ENCODE data around the gene NR2C2.

NR2C2 gene

DNA sequence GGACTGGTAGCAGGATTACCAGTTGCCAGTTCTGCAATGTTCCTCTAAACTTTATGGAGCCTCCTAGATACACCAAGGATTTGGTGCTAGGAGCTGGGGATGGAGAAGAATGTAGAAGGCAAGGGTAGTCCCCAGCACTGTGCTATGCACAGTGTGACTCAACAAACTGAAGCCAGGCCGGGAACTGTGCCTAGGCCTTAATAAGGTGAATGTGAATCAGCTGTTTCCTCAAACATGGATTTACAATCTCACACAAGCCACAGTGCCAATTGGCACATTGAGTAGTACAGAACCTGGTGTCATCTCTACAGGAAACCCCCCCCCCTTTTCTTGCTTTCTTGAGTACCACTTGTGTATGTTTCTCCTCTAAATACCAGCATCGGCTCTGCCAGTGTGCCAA lies 85.3 kb downstream of the NR2C2 start:
- DNase-seq = no peak

DNA sequence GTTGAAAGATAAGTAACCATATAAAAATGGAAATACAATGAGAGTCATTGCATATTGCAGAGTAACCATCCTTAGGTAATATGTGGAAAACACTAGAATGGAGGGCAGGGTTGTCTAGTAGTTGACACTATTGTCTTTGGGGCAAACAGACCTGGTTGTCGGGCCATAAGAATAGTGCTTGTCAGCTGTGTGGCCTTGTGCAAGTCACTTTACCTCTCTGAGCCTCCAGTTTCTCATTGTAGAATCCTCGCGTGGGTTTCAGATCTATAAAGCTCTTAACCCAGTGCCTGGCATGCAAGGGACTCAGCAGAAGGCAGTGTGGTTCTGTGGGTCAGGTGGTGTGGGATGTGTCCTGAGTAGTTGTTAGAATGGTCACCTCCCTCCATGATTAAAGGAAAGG lies 85.7 kb downstream of the NR2C2 start:
- no peak for DNase-seq

DNA sequence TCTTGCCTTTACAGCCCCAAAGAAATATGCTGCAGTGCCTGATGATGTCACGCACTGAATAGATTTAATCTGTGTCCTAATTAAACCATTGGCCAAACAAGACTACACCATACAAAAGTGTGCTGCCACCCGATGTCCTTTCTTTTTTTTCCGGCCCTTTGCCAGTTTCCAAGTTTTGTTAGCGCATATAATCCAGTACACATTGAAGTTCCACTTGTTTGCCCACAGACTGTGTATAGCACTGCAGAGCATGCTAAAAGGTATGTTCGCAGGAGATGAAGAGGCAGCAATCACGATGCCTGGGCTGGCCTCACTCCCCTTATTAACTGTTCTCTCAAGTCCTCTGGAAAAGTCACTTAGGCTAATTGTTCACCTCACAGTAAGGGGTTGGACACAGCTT lies 90.9 kb downstream of the NR2C2 start:
- no peak for DNase-seq

DNA sequence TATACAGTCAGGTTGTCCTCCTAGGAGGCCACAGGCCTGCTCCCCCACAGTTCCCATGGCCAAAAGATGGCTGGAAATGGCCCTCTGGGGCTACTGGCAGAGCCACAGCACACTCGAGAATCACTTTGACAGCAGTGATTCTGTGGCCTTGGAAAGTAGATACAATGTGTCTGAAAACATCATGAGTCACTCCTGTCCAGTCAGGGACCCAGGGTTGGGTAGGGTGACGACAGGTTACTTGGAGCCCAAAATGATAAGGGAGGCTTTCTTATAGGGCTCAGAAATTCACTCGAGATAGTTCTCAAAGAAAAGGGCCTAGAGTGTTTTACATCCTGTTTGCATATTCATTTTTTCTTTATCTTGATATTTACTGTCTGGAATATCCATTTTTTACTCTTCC lies 93.5 kb downstream of the NR2C2 start:
- DNase-seq = no peak

DNA sequence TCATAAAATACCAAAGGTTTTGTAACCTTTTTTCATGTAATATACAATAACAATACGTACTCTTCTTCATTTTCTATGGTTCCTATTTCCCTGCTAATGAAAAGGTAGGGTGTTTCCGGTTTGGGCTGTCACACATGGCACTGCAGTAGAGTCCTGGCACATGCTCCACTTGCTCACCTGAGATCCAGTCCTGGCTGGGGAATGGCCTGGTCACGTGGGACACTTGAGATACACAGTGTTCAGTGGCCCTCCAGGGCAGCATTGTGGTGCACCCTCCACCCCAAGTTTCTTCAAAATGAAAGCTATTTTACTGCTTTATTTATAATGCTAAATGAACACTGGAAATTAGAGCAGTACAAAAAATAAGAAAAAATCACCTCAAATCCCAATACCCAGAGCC lies 94.6 kb downstream of the NR2C2 start:
- DNase-seq = no peak

DNA sequence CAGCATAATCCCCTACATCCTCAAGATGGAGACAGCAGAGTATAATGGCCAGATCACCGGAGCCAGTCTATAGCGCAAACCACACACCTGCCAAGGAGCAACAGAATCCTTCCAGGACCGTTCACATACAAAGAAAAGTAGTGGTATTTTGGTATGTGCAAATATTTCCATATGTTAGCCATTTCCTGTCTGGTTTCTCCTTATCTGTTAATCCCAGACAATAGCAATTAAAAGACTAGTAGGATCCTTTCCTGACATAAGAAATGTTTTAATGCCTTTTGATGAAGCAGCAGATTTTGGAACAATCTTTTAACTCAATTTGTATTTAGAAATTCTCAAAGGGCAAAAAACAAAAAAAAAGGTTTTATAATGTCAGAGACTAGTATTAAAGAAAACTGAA lies 95.6 kb downstream of the NR2C2 start:
- no peak for DNase-seq

DNA sequence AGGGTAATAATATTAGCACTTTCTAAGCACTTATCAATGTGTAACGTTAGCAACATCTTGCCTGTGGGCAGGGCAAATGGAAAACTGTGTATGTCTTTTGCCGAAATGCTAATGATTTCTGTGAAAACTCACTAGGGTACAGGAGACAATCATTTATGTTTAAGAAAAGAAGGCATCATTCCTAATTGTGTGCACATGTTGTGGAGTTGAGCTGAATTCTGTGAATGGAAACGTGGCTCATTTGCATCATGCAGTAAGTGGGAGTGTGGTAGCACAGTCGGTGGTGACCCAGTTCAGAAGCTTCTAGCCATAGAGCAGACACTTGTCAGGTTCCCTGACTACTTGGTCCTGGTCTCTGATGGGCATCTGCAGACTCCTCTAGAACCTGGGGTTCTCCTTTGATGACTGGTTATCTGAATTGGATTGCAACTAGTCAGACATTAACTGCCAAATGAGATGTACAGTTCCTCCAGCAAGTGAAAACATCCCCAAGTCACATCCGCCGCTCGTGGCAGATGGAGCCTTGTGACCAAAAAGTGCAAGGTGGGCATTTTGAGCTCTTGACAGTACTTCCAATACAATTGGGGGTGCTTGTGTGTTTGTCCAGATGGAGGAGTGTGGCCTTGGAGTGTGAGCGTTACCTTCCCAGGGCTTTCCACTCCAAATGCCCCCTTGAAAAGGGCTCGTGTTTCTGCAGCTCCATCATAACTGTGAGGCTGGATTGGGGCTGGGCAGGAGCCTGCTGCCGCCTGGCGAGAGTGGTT lies 96.2 kb downstream of the NR2C2 start:
- DNase-seq = no peak

DNA sequence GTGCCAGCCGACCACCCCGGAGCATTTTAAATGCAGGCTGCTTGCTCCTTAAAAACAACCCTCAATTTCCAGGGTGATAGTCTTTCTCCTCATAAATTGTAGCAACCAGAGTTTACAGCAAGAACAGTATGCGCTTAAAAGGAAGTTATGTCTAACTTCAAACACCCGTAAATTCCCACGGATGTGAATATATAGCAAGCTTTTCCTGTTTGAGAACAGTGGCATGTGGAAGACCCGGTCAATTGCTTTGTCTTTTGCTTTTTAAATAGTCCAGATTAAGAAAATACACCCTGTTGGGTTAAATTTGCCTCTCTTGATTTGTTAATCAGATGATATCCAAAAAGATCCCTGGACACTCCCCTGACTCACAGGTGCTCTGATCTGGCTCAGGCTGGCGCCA lies 96.9 kb downstream of the NR2C2 start:
- no peak for DNase-seq

DNA sequence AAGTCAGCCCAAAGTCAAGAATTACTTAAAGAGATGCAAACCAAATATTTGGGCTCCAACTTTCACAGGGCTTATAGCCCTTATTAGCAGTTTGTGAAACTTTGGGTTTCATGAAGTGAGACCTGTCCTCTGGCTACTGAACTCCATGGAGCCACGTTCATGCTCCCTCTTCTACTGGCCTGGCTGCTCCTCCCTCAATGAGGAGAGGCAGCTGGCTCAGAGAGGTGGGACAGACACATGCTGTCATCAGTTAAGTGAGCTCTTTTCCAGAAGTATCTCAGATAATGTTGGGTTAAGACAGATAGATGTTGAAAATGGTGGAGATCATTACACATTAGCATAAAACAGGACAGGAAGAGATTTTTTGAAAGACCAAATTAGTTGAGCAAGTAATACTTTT lies 98.3 kb downstream of the NR2C2 start:
- DNase-seq = no peak

DNA sequence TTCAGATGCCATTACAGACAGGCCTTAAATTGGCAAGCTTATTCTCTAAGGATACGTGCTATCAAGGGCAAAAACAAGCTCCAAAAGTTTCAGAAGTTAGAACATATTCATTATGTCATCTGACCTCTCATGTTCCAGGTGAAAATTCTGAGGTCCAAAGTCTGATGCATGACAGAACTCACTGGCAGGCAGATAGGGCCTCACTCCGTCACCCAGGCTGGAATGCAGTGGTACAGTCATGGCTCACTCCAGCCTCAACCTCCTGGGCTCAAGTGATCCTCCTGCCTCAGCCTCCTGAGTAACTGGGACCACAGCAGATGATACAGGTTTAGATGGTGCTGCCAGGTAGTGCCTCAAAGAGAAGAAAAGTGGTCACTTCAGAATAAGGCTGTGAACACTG lies 102.2 kb downstream of the NR2C2 start:
- no peak for DNase-seq

DNA sequence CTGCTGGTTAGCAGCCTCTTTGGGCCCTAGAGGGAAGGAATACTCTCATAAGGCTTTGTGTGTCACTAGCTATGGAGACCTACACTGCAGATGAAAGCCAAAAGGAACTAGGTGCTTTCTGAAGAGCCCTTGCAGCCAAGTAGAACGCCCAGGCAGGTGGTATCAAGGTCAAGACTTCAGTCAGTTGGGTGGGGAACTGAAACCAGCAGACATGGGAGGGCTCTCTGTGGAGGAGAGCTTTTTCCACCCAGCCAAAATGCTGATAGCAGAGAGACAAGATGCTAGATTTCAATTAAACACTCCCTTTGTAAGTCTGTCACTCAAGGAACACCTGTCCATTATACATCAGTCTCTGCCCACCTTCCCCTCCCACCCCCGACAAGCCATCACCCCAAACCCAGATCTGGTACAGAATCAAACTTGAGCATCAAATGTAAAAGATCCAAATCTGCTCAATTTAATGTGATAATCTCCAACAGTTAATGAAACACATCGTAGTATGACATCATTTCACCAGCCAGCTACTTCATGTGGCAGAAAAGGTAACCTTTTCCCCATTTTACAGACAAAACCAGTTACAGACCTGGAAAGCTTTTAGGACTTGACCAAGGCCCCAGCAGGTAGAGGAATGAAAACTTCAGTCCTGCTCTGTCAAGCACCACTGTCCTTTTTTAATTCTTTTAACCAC lies 103.2 kb downstream of the NR2C2 start:
- DNase-seq = no peak

DNA sequence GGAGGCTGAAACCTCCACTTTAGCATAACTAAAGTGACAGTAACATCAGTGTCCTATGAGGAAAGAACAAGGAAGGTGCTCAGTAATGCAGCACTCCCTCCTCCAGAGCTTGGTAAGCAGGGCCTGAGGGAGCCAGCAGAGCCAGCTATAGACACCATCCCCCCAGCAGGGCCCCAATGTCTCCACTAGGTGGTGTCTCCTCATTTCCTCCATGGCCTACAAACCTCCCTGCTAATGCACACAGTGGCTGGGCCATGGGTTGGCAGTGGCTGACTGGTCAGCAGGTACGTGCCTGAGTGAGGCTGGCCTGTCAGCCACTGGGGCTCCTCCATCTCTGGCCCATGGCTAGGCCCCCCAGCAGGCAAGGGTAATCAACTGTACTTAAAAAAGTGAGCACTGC lies 104.1 kb downstream of the NR2C2 start:
- DNase-seq = peak; percentile 41

DNA sequence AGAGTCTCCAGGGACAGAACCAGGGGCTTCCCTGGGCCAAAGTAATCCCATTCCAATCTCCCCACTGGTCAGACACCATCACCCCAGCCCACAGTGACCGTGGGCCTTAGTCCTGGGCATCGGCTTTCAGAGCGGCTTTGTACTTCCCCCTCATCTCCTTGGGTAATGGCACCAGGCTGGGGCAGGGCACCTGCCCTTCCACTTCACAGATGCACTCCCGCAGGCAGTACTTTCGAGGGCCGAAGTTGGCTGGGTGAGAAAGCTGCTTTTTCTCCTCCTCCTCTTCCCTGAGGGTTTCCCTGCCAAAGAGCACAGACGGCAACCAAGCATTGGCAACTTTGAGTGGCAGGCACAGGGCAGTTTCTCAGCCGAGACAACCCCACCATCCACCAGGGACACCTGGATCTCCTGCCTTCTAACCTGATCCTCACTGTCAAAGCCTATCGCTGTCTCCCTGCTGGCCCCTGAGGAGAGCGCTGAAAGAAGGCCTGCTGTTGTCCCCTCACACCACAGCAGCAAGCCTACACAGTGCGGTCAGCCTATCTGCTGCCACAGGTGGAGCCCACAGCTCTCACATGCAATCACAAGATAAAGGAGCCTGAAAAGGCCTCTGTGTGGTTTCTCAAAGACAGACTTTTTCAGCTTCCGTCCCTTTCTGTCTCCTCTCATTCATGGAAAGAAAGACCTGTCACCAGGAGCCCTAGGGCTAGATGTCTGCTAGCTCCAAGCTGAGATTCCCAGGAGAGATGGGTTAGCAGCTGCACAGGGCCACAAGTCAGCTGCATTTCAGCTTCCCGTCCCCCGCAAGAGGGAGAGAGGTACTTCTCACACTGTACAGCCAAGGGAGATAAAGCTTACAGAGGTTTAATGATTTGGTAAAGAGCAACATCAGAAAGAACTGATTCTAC lies 105.2 kb downstream of the NR2C2 start:
- no peak for DNase-seq

DNA sequence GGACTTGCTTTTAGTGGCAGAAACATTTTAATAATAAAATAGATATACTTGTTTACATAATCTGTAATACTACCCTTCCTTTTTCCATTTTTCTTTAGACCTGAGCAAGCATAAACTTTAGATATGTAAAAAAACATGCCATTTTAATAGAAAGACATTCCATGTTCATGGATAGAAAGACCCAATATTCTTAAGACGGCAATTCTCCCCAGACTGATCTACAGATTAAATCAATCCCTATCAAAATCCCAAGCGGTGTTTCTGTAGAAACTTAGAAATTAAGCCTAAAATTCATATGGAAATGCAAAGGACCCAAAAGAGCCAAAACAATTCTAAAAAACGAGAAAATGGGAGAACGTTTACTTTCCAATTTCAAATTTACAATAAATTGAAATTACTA lies 106.2 kb downstream of the NR2C2 start:
- no peak for DNase-seq

DNA sequence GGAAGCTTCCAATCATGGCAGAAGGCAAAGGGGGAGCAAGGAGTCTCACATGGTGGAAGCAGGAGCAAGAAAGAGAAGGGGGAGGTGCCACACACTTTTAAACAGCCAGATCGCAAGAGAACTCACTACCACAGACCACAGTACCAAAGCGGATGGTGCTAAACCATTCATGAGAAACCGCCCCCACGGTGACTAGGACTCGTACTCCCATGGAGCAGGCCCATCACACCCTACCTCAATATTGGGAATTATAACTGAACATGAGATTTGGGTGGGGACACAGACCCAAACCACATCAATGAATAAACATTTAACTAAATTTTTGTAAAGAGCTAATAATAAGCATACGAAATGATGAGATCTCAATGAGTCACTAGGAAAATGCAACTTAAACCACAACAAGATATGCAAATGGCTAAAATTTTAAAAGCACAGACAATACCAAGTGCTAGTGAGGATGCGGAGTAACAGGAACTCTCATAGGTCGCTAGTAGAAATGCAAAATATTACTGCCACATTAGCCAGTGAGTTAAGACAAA lies 107.7 kb downstream of the NR2C2 start:
- DNase-seq = peak; percentile 79

DNA sequence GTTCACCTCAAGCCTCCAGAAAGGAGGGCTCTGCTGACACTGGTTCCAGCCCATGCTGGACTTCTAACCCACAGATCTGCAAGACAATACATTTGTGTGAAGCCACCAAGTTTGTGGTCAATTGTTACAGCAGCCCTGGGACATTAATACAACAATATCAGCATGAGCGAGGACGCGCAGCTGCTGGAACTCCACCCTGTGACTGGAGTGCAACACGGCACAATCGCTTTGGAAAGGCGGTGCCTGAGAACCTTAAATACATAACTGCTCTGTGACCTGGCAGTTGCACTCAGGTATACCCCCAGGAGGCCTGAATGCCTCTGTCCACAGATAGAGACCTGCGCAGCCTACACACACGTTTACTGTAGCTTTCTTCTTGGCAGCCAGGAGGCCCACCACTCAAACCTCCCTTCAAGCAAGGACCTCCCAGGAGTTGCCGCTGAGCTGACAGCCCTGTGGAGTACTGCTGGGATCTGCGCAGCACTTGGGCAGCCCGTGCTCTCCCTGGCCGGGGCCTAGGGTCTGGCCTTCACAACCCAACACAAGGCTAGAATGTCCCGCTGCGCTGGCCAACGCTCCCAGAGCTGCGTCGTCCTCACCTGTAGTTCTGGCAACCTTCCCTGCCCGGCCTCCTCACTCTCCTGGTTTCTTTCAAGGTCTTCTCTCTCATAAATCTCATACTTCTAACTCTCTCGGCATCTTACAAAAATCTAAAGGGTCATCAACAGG lies 109.5 kb downstream of the NR2C2 start:
- DNase-seq = no peak

DNA sequence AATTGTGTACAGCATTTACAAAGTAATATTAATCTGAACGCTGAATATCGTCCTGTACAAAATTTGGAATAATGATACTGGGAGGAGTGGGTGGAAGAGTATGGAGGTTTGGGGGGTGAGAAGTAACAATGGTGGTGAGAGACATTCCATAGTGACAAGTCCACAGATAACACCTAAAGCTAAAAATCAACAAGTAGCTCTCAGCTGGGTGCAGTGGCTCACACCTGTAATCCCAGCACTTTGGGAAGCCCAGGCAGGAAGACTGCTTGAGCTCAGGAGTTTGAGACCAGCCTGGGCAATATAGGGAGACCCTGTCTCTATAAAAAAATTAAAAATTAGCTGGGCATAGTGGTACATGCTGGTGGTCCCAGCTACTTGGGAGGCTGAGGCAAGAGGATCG lies 112.6 kb downstream of the NR2C2 start:
- DNase-seq = no peak

DNA sequence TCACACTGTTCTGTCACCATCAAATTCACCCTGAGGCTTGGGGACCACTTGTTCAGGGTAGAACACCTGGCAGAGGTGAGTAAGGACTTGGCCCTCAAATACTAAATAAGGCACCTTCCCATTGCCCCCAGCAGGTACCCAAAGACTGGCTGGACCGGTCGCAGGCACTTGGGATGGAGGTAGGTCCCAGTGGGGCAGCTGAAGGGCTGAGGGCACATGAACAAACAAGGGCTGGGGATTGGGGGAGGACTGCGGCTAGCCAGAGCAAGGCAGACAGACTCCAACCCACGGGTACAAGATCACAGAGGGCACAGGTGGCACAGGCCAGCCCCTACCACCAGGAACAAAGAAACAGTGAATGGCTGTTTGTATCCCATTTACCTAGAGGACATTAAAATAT lies 115.9 kb downstream of the NR2C2 start:
- no peak for DNase-seq

DNA sequence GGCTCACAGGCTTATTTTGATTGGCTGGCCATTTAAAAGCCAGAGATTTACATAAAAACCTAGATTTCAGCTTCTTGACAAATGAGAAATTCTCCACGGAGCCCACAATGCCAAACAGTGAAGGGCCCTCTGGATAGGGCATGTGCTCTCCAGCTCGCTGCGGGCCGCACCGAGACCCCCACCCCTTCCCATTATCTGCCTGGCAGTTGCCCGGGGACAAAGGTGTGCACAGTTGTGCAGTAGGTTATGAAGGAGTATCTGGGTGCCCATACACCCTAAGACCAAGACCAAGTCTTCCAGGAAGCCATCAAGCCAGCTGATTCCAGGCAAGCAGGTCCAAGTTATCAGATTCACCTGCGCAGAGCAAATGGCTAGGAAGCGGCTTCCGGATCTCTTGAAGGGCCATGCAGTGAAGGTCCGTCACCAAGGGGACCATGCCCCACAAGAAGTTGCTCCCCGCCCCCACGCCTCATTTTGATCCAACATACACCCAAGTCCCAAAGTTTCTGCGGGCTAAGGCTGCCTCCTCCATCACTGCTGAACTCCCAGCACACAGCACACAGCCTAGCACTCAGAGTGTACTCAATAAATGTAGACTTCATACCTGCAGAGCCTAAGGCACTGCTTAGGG lies 116.4 kb downstream of the NR2C2 start:
- no peak for DNase-seq

DNA sequence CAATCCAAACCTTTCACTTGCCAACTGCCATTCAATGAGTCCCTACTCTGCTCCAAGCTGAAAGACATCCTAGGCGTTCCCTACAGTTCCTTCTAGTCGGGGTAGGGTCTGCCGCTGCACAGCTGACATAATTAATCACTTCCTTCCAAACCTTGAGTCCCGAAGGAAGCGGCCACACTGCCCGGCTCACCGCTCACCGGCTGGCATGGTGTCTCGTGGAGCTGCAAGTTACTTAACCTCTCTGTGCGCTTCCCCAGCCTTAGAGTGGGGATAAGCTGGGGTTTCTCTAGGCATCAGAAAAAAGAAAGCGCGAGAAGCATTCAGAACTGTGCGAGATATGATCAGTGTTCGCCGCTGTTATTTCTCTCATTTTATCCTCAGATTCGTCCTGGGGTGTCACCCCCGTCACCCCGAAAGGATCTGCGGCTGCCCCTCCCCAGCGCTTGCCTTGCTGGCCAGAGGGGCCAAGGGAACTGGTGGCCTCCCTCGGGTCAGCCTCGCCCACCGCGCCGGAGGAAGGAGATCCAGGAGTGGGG lies 117.0 kb downstream of the NR2C2 start:
- DNase-seq = peak; percentile 30

DNA sequence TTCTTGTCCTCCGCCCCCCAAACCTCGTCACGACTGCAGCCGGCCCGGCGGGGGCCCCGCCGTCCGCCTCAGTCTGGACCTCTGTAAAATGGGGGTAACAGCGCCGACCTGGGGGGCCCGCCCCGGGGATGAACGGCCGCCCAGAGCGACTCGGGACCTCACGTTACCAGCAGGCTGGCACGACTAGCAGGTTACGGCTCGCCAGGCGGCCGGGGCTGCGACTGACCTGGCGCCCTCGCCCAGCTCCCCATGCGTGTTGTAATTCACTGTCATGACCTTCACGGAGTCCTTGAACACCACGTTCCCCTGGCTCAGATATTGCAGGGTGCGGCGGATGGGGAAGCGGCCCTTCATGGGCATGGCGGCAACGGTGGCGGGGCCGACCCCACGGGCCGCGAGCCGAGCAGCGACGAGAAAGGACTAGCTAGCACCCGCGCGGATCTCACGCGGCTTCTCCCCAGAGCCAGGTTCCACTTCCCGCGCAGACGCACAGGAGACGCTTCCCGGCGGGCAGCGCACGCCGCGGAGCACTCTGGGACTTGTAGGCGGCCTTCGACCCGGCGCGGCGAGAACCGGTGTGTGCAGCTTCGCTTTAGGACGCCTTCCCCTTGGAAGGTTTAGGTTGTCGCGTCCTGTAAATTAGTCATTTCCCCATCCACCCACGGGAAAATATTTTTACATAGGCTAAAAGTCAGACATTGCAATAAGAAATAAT lies 117.6 kb downstream of the NR2C2 start, which contains the start of gene MRPS25:
TSS of gene MRPS25 (minus strand) at position 481 of the 715 bp plus-strand sequence. CDS start at position 360, 121 bp downstream.
- DNase-seq = peak; percentile 91

Measured in activated naive CD4-positive, alpha-beta T cell treated with Interleukin-2 at 50 U/mL for 16 hours (primary cell).